Measurements from ENCODE around the gene HMMR.
"Not testable (repeated sequence)": the region's sequence is repeated elsewhere in the genome, so short reads cannot be mapped to it uniquely, and the experiment has no call there.

The HMMR gene

GRCh38 chr5:163534492-163535094, 74.2 kb downstream of the HMMR start:
- no peak for TF ChIP-seq CTCF (IDR thresholded peaks at IDR 0.05; ENCODE audit: low read depth, low read length)
- H3K4me3 ChIP-seq (ENCODE audit: low read depth, low read length) = no peak overlapping the region
- no peak for DNase-seq (ENCODE audit: low read depth, low spot score)
- in situ Hi-C loops (cut with HindIII; ENCODE audit: low sequenced_read_pairs) = no loop called here

GRCh38 chr5:163535290-163535689, 74.9 kb downstream of the HMMR start:
- DNase-seq (ENCODE audit: low read depth, low spot score) = no peak
- in situ Hi-C loops (cut with HindIII; ENCODE audit: low sequenced_read_pairs) = no loop called here
- TF ChIP-seq CTCF (IDR thresholded peaks at IDR 0.05; ENCODE audit: low read depth, low read length) = no peak

GRCh38 chr5:163536442-163536841, 76.0 kb downstream of the HMMR start:
- in situ Hi-C loops (cut with HindIII; ENCODE audit: low sequenced_read_pairs); H3K4me3 ChIP-seq (ENCODE audit: low read depth, low read length); DNase-seq (ENCODE audit: low read depth, low spot score): not testable (repeated sequence)

More at GRCh38 chr5:163535290-163535689, 74.9 kb downstream of the HMMR start:
- H3K4me3 ChIP-seq (ENCODE audit: low read depth, low read length) = no peak overlapping the region

GRCh38 chr5:163540696-163541095, 80.3 kb downstream of the HMMR start:
- in situ Hi-C loops (cut with HindIII; ENCODE audit: low sequenced_read_pairs) = no loop called here
- no peak for TF ChIP-seq CTCF (IDR thresholded peaks at IDR 0.05; ENCODE audit: low read depth, low read length)
- no peak overlapping the region for H3K4me3 ChIP-seq (ENCODE audit: low read depth, low read length)

More at GRCh38 chr5:163540696-163541095, 80.3 kb downstream of the HMMR start:
- no peak for DNase-seq (ENCODE audit: low read depth, low spot score)

All from astrocyte of the spinal cord (primary cell).